Stimulated activated CD4-positive, alpha-beta T cell treated with anti-CD3 and anti-CD28 coated beads, Interleukin-2, amount 100 ng/mL, for 24 hours (primary cell): Measurements from ENCODE around the gene ANKS1A.
A peak's percentile ranks its signal among the peaks of the same experiment; 100 is the strongest.

Experiments
- DNase-seq, 2 donors: peaks; one replicate each; pipeline ENCODE4 v3.0.0-alpha.2; 2020

The ANKS1A gene

DNA sequence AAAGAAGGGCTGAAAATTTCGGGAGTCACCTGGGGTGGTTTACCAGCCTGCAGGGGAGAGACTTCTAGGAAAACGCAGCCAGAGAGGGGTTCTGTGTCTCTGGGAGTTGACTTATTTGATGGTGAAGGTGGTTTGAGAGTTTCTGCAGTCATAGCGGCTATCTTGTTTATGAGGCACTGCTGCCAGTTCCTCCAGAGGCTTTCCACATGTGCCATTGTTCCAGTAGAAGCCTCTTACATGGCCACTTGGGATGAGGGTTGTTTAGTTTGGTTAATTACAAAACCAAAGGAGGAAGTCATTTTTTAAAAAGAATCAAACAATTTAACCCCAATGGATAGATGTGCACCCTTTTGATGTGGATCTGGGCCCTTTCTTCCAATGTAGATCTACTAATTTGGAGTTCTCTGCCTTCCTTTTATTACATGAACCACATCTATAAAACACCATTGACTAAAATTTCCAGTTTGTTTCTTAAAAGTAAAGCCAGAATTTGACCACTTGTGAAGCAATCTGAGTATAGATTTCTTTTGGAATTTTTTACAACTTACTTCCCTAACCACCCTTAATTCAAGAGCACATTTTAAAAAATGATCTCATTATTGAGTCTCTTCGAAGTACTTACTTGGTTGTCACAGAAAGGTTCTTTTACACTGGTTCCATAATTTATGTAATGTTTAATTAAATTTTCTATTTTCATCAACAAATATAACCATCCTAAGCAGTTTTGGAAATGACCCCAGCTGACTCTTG, 154.5 kb downstream of the ANKS1A start:
- DNase-seq, result no peak

DNA sequence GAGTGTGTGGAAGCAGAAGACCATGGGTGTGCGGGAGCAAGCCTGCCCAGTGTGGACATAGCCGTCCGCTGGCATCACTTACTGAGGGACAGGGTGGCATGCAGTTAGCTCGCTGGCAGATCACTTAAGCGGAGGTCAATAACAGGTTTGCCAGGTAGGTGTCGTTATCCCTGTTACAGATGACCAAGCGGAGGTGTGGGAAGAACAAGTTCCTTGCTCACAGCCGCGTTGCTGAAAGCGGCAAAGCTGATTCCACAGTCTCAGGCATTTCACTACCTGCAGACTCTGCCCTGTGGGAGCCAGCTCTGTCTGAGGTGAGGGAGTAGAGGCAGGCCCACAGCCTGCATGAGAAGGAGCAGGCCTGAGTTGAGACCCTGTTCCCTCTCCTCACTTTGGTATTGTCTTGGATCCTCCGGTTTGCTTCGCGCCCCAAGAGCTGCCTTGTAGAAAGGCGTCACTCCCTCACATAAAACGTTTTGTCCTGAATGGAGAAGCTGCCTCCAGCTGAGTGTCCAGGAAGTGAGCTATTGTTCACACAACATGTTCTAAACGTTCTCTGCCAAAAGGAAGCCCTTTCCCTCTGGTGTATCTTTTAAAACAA, 155.2 kb downstream of the ANKS1A start:
- no peak for DNase-seq

DNA sequence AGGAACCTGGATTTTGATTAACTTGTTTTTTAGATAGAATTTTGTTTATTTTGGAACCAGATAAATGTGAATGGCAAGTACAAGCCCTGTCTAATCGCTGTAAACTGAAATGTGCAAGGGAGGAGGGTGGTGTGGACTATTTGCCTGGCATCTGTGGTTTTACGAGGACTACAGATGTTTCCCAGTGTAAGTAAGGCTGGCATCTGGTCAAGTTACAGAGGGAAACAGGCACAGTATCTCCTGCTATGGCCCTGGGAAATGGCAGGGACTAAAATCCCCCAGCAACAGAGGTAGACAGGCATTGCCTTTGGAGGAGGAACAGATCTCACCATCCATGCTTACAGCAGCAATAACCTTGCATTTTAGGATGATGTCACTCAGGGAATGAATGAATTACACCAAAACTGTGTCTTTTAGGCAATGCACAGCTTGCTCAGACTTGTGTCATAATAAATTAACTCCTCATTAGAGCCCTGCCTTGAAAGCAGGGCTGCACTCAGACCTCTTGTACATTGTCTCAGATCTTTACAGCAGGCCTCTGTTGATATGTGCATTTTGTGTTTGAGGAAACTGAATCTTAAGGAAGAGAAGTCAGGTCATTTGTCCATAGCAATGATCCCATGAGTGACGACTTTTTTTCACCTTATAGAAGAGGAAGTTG, 155.8 kb downstream of the ANKS1A start:
- no peak for DNase-seq

DNA sequence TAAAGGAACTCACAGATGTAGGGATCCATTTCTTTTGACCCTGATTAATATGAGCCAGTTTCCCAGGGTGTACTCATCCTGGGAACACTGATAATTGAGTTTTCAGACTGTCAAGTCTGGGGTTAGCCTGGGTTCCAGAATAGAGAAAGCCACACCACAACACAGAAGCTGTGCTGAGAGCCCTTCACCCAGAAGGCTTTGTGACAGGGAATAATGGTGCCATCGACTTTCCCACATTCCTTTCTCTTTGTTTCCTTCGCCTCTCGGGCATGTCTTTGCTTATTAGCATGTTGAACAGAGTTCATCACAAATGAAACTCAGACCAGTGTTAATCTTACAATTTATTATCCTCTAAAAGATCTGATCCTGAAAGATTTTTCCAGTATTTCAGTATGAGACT, 157.0 kb downstream of the ANKS1A start:
- DNase-seq, result no peak

DNA sequence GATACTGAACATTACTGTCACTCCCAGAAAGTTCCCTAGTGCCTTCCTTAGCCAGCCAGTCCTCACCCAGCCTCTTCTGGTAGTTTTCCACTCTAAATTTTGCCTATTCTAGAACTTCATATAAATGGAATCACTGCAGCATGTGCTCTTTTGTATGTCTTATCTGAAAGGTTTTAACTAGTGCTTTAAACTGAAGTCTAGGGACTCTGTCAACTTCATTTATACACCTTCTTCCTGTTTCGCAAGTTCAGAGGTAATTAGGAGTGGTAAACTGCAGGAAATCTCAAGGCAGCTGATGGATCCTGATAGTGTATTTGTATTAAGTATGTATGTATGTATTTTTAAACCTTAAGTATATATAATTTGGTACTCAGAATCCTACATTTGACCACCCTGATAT, 157.8 kb downstream of the ANKS1A start:
- no peak for DNase-seq

DNA sequence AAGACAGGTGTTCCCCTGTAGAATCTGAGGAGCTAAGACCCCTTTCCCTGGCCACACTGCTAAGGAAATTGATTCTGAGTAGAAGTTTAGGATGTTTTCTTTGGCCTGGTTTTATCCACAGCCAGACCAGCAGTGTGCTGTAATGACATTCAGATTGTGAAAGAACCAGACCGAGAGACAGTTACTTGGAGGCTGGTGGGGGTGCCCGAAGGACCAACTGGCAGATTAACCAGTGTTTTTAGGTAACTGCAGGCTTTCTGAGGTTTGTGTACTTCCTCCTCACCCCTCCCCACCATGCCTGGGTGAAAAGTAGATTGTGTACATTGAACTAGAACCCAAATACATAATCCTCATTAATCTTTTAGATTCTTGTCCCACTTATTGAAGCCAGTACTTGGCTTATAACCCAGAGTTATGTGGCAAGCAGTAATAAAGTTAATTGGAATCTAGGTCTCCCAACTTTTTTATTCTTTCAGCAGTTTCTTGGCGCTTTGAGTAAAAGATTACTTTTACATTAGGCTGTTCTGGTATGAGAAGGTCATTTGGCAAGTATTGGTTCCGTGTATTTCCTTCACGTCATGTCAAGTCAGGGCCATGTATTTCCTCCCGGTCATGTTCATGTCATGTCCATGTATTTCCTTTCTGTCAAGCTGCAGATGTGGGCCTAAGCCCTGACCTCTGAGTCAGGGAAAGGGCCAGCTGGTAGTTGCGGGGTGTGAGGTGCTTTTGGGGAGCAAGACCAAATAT, 158.4 kb downstream of the ANKS1A start:
- DNase-seq, result no peak

DNA sequence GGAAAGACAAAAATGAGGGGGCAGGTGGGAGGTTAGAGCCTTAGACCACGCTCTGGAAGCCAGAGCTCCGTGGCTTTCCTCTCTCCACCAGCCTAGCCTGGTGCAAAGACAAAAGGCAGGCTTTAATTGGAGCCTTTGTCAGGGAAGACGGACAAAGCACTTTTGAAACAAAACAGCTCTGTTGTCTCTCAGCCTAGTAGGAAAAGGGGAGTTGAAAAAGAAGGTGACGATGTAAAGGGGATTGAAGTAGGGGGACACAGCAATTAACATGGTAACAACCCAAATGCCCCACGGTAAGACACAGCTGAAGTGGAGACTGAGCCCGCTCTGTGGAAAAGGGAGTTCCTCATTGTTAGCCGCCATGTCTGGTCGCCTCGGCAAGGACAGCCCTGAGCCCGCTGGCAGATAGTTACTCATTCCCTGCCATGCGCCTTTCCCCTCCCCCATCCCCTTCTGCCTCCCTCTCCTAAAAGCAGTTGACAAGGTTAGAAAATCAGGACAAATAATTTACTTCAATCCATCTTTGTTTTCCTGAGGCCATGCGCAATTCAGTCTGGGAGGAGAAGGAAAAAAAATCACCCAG, 159.1 kb downstream of the ANKS1A start:
- no peak for DNase-seq

DNA sequence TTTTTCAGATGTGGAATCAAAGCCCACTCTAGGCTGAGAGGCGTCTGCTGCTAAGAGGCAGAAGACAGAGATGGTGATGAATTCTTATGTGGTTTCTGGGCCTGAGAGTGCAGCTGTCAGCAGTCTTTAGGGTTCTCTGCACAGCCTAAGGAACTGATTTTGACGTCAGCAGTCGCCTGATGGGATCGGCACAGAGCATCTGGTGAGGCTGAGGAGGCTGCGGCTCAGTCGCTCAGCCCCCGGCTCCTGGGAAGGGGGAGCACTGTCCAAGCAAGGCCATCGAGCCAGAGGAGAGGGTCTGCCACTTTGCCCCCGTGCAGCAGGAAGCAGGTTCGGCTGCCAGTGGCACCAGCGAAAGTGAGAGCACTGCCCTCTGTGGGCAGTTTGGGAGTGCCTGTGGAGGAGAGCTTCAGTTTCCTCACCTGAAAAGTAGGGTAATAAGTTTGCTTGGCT, 159.6 kb downstream of the ANKS1A start:
- peak in 1 of 2 donors; percentile 19 for DNase-seq

DNA sequence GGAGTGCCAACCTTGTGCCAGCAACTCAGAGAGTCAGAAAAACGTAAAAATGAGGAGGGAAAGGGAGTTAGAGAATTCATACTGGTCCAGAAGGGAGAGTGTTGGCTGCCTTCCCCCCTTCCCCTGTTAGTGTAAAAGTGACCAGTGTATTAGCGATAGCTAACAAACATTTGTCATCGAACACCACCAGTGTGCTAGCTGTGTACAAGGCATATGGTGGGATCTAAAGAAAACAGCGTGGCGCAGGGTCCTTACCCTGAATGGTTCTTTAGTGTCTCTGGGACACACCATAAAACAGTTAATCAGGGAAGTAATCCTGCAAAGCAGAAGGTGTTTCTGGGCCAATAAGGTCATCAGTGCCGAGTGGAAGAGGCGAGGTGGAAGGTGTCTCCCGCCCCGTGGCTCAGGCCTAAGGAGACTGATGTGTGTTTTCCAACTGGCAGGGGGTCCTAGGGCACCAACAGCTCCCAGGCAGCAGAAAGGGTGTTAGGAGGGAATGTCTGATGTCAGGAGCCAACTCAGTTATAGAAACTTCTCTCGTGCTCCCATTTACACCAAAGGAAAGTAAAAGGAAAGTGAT, 160.2 kb downstream of the ANKS1A start:
- no peak for DNase-seq

DNA sequence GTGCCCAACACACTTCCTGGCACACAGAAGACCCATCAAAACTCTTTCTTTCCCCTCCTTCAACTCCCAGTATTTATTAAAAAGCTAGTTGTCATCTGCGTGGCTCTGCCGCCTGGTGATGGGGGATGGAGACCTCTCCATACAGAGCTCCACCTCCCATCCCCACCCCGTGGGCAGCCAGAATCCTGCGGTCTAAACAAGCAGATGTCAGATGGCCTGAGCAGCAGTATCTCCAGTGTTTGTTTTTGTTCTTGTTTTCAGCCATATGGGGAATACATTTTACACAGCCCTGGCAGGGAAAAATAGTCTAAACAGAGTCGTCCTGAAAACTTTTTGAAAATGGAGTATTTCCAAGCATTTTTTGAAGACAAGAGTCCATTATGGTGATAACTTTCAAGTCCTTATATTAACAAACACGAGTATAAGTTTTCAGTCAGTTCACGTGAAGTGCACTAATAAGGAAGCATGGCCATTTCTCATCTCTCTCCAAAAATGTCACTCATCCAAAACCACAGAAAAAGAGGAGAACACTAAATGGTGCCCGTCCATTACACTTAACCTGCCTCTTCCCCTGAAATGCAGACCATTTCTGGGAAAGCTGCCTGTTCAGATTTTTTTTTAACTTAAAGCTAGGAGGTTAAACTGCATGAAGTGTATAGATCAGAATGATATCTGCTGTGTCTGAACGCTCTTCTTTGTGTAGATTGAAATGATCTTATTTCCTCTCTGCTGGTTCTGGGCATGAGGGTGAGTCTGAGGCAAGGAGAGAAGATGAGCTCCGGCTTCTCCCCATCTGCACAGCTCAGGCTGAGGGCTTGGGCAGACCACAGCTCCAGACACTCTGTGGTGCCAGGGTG, 161.1 kb downstream of the ANKS1A start:
- no peak for DNase-seq

DNA sequence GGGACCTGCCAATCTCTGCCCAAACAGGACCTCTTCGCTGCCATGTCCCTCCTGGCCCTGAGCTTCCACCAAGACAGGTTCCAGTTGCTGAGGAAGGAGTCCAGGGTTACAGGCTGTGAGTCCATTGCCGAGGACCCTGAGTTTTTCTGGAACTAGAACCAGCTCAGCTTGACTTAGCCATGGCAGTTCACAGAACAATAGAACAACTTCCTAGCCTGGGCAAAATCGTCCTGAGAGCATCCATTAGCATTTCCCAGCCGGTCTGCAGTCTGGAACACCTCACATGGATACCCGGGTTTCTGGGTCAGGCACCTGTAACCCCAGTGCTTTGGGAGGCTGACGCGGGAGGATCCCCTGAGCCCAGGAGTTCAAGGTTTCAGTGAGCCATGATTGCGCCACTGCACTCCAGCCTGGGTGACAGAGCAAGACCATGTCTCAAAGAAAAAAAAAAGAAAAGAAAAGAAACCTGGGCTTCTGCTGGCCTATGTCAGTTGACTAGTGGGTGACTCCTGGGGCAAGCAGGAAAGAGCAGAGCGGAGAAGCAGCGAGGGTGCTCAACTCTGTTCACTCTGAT, 161.8 kb downstream of the ANKS1A start:
- DNase-seq, result no peak

DNA sequence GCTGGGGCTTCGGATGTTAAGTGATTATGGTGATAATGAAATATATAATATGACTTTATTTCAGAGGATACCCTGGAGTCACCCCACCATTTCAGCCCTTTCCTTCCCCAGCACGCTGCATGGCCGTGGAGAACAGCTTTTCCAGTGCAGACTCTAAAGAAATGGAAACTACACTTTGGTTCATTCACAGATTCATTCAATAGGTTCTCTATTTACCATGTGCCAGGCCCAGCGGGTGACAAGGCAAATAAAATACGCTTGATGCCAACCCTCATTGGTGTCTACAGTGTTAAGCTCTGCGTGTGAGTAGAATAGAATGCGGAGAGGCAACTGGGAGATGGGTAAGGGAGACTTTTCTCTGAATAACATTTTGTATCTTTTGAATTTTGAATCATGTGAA, 162.3 kb downstream of the ANKS1A start:
- no peak for DNase-seq

DNA sequence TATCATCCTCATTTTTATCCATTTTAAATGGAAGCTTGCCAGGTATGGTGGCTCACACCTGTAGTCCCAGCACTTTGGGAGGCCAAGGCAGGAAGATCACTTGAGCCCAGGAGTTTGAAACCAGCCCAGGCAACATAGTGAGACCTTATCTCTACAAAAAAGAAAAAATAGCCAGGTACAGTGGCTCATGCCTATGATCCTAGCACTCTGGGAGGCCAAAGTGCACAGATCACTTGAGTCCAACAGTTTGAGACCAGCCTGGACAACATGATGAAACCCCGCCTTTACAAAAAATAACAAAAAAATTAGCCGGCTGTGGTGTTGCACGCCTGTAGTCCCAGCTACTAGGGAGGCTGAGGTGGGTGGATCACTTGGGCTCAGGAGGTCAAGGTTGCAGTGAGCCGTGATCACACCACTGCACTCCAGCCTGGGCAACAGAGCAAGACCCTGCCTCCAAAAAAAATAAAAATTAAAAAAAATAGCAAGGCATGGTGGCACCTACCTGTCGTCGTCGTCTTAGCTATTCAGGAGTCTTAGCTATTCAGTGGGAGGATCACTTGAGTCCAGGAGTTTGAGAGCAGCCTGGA, 163.0 kb downstream of the ANKS1A start:
- DNase-seq, result no peak

DNA sequence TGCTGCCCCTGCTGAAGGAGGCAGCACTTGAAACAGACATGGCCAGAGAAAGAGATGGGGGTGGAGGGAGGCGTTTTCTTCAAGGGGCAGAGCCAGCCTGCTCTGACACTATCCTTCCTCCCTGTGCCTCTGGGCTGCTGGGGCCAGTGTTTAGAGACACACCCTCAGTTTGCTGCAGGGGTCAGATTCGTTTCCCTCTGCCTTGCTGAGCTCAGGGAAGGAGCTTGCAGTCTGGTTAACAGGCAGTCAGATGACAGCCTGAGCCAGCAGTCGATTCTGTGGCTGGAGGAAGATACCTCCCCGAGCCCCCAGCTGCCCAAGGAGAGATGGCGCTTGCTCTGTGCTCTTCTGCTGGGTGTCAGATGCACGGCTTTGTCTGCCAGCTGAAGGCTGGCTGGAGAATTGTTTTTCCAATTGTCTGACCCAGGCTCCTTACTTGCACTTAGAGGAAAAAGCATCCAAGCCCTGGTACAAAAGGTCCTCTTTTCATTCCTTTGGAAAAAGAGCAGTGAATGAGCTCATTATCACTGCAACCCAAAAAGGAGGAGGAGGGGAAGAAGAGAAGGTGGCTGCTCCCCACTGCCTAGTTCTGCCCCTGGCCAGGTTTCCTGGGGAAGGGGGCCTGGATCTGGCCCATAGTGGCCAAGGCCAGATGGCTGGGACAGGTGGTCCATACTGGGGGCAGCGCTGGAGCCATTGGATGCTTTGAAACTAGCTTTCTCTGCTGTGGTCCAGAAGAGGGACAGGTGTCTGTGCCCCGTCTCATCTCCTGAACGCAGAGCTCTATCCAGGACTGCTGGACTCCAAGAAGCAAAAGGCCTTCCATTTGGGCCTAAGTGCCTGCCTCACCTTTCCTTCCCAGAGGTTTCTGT, 163.9 kb downstream of the ANKS1A start:
- DNase-seq, result no peak

DNA sequence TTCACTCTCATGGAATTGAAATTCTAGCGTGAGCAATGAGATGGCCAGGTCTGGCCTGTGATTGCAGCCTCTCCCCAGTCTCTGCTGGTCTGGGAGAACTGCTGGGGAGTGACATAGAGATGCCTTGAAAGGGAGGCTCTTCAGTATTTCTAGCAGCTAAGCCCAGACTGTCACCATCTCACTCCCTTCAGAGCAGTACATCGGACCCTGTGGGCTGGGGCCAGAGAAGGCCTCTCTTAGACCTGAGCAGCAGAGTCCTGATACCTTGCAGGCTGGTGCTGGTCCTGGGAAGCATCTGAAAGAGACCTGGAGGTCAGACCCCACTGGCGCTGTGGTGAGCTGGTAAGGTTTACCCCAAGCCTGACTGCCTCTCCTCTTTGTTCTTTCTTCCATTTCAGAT, 164.6 kb downstream of the ANKS1A start:
- no peak for DNase-seq

DNA sequence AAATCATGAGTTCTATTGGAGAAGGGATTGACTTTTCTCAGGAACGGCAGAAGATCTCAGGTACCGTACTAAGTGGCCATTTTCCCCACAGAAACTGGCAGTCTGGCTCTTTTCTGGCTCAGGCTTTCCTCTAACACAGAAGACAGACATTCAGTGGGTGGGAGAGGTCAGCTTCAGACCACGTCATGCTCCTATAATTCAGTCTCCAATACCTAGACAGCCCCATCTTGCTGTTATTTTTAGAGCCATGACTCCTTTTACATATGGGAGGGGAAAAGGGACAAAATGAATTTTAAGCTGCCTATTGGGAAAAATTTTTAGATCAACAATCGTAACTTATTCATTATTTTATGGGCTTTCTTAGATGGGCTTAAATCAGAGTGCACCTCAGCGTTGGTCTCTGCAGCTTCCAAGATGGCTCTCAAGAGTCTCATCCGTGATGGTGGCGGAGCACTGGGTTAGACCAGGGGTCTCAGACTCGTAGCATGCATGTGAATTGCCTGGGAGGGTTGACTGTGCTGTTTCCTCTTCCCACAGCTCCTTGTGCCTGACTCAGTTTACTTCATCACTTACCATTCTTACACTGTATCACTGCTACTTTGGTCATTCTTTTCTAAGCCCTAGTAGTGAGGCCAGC, 165.2 kb downstream of the ANKS1A start:
- DNase-seq, result no peak

DNA sequence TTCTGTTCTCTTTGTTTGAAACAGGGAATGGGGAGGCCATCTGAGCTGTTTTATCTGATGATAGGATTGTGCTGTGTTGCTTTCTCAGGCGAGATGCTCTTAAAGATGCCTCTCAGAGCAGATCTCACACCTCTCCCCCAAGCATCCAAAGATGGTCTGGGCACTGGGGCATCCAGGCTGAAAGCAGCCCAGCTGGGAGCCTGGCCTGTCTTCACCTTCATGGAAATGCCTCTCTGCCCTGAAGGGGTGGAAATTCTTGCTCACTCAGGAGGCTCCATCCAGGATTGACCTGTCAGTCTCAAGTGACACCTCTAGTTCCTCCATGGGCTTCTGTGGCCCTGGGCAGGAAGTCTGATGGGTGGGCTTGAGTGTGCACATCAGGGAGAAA, 165.7 kb downstream of the ANKS1A start:
- no peak for DNase-seq

DNA sequence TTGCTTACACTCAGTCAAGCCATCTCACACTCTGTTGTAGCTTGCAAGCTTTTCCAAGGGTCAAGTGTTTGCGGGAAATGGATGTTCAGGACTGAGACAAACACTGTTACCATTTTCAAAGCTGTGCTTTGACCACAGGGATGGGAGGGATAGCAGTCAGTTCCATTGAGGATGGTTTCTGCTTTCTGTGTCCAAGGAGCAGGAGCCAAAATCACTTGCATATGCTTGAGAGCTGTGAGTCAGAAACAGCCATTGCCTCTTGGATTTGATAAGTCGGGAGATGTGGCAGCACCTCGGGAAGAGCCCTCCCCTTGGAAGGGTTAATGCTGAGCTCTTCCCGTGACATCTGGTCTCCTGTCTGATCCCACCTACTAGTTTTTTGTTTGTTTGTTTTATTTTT, 166.8 kb downstream of the ANKS1A start:
- DNase-seq, result no peak

DNA sequence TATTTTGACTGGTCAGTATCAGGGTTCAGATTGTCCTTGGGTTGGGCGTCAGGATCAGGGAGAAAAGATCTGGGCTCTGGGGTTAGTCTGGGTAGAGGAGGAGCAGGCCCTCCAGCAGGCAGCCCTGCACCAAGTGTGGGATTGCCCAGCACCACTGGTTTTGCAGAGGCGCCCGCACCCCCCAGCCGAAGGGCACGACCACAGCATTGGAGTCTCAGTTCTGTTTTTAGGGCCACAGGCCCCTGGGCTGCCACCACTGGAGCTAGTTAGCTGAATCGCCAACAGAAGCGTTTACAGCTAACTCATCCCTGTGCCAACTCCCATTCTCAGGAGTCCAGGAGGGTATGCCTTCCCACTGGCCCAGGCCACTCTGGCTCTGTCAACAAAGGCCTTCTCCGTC, 167.9 kb downstream of the ANKS1A start:
- no peak for DNase-seq
